ENCODE data around the gene TRHDE. TPM values are rescaled to one million over a fixed set of nuclear protein-coding genes. Genes with fewer than 3 reads are reported as not detected.
A peak's percentile ranks its signal among the peaks of the same experiment; 100 is the strongest.

TRHDE gene, protein sequence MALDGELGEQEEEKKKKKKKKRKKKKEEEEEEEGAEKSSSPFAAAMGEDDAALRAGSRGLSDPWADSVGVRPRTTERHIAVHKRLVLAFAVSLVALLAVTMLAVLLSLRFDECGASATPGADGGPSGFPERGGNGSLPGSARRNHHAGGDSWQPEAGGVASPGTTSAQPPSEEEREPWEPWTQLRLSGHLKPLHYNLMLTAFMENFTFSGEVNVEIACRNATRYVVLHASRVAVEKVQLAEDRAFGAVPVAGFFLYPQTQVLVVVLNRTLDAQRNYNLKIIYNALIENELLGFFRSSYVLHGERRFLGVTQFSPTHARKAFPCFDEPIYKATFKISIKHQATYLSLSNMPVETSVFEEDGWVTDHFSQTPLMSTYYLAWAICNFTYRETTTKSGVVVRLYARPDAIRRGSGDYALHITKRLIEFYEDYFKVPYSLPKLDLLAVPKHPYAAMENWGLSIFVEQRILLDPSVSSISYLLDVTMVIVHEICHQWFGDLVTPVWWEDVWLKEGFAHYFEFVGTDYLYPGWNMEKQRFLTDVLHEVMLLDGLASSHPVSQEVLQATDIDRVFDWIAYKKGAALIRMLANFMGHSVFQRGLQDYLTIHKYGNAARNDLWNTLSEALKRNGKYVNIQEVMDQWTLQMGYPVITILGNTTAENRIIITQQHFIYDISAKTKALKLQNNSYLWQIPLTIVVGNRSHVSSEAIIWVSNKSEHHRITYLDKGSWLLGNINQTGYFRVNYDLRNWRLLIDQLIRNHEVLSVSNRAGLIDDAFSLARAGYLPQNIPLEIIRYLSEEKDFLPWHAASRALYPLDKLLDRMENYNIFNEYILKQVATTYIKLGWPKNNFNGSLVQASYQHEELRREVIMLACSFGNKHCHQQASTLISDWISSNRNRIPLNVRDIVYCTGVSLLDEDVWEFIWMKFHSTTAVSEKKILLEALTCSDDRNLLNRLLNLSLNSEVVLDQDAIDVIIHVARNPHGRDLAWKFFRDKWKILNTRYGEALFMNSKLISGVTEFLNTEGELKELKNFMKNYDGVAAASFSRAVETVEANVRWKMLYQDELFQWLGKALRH
- total RNA-seq = 10 to 100 TPM; 10.9 to 73.2 TPM

GRCh38 chr12:72272091-72272661 lies at the start of gene TRHDE:
TRHDE (plus strand) TSS chr12:72272370; CDS start chr12:72272644, 274 bp downstream.
- H3K4me1 ChIP-seq = peaks cover 12% of the 10 kb centered on the region
- peak; percentile 67 for ATAC-seq
- H3K9me3 ChIP-seq = no peaks in the 10 kb centered on the region
- DNase-seq = peak; percentile 75 to 79 (median 75)
- TF ChIP-seq POLR2A (IDR thresholded peaks at IDR 0.05) = peak in 2 of 3 donors; percentile 22 to 60
- TF ChIP-seq CTCF (IDR thresholded peaks at IDR 0.05) = no peak
- H3K27ac ChIP-seq = peak within 1 kb of the TSS; percentile 86 to 95 (median 92)
- no peaks in the 10 kb centered on the region for H3K27me3 ChIP-seq
- intact Hi-C loops (cut with DNase I) = no loop called here
- 0 to 2% methylated on average over 31 to 48 of the region's 60 CpGs for WGBS, 2 donors
- no peaks in the 10 kb centered on the region for H3K36me3 ChIP-seq (replicated peaks in 1 of 2; ENCODE audit: insufficient read depth in 1 of 2, low read depth in 2 of 2)
- peak within 1 kb of the TSS; percentile 41 to 55 for H3K4me3 ChIP-seq

GRCh38 chr12:72226510-72226909 lies 45.7 kb upstream of the TRHDE start:
- H3K4me1 ChIP-seq = no peaks in the 10 kb centered on the region
- H3K4me3 ChIP-seq = no peak overlapping the region
- TF ChIP-seq POLR2A (IDR thresholded peaks at IDR 0.05) (no peak), CTCF (IDR thresholded peaks at IDR 0.05) (no peak)
- no peak for DNase-seq
- intact Hi-C loops (cut with DNase I) = no loop called here
- no peak overlapping the region for H3K27ac ChIP-seq
- no peaks in the 10 kb centered on the region for H3K27me3 ChIP-seq
- H3K36me3 ChIP-seq (replicated peaks in 1 of 2; ENCODE audit: insufficient read depth in 1 of 2, low read depth in 2 of 2) = no peaks in the 10 kb centered on the region
- no peak for ATAC-seq
- 31 to 40% methylated on average over 1 of the region's 1 CpG for WGBS, 2 donors
- H3K9me3 ChIP-seq = no peaks in the 10 kb centered on the region

DNA sequence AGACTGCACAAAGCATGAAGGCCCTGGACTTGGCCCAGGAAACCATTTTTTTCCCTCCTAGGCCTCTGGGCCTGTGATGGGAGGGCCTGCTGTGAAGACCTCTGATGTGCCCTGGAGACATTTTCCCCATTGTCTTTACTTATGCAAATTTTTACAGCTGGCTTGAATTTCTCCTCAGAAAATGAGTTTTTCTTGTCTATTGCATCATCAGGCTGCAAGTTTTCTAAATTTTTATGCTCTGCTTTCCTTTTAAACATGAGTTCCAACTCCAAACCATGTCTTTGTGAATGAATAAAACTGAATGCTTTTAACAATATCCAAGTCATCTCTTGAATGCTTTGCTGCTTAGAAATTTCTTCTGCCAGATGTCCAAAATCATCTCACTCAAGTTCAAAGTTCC lies 43.7 kb upstream of the TRHDE start:
- no peak for DNase-seq
- no peak overlapping the region for H3K4me3 ChIP-seq
- no peaks in the 10 kb centered on the region for H3K4me1 ChIP-seq
- H3K27me3 ChIP-seq = no peaks in the 10 kb centered on the region
- TF ChIP-seq POLR2A (IDR thresholded peaks at IDR 0.05) = no peak
- no peak for TF ChIP-seq CTCF (IDR thresholded peaks at IDR 0.05)
- intact Hi-C loops (cut with DNase I) = no loop called here
- no peaks in the 10 kb centered on the region for H3K9me3 ChIP-seq
- H3K27ac ChIP-seq = no peak overlapping the region
- no peak for ATAC-seq
- no peaks in the 10 kb centered on the region for H3K36me3 ChIP-seq (replicated peaks in 1 of 2; ENCODE audit: insufficient read depth in 1 of 2, low read depth in 2 of 2)

- no peaks in the 10 kb centered on the region for H3K27me3 ChIP-seq
- 62 to 71% methylated on average over 4 of the region's 4 CpGs for WGBS, 2 donors
- no peaks in the 10 kb centered on the region for H3K9me3 ChIP-seq
- DNase-seq (no peak), ATAC-seq (no peak)
- H3K27ac ChIP-seq = no peak overlapping the region
- H3K4me1 ChIP-seq = no peaks in the 10 kb centered on the region
- intact Hi-C loops (cut with DNase I) = no loop called here
- no peak for TF ChIP-seq POLR2A (IDR thresholded peaks at IDR 0.05)
- no peak for TF ChIP-seq CTCF (IDR thresholded peaks at IDR 0.05)
- H3K36me3 ChIP-seq (replicated peaks in 1 of 2; ENCODE audit: insufficient read depth in 1 of 2, low read depth in 2 of 2) = no peaks in the 10 kb centered on the region
- H3K4me3 ChIP-seq = no peak overlapping the region
These were observed 41.6 kb upstream of the TRHDE start for GRCh38 chr12:72230589-72230988.
